Mesothelial cell of epicardium (in vitro differentiated cells): Measurements from ENCODE around the gene OTUD1. TPM values are rescaled to one million over a fixed set of nuclear protein-coding genes. Genes with fewer than 3 reads are reported as not detected.

Experiments
- DNase-seq, 2 experiments: peaks; one replicate each; pipeline ENCODE4 v3.0.0; 2021; ENCODE audit warnings: low spot score in 2 of 2; ENCODE audit not compliant: unreplicated experiment in 2 of 2
- H3K27ac Mint-ChIP-seq: 2 replicates; pipeline ENCODE4 v1.8.0; 2021; ENCODE audit warnings: mixed read lengths
- H3K27me3 Mint-ChIP-seq: 2 replicates; pipeline ENCODE4 v1.8.0; 2021; ENCODE audit warnings: low read depth, mixed read lengths
- H3K36me3 Mint-ChIP-seq: 2 replicates; pipeline ENCODE4 v1.8.0; 2021; ENCODE audit warnings: mixed read lengths
- H3K4me1 Mint-ChIP-seq: 2 replicates; pipeline ENCODE4 v1.8.0; 2021; ENCODE audit warnings: mixed read lengths
- H3K4me3 Mint-ChIP-seq: 2 replicates; pipeline ENCODE4 v1.8.0; 2021; ENCODE audit warnings: mild to moderate bottlenecking, moderate library complexity, mixed read lengths
- H3K9me3 Mint-ChIP-seq: 2 replicates; pipeline ENCODE4 v1.8.0; 2021; ENCODE audit warnings: mixed read lengths
- total RNA-seq: library from RNA; stranded (reverse); gene quantifications from 3 replicates; pipeline ENCODE4 v1.2.1, GENCODE V29; 2021
- TF ChIP-seq, protein P1 (sequence below): fragments of 200-600 bp; sonication (generic); IDR thresholded peaks from one replicate; pipeline ENCODE4 v1.5.0; 2021; ENCODE audit warnings: antibody characterized with exemption; ENCODE audit not compliant: unreplicated experiment

OTUD1 gene
- total RNA-seq, 1 donor from 2014 or later = 11.7 TPM

DNA sequence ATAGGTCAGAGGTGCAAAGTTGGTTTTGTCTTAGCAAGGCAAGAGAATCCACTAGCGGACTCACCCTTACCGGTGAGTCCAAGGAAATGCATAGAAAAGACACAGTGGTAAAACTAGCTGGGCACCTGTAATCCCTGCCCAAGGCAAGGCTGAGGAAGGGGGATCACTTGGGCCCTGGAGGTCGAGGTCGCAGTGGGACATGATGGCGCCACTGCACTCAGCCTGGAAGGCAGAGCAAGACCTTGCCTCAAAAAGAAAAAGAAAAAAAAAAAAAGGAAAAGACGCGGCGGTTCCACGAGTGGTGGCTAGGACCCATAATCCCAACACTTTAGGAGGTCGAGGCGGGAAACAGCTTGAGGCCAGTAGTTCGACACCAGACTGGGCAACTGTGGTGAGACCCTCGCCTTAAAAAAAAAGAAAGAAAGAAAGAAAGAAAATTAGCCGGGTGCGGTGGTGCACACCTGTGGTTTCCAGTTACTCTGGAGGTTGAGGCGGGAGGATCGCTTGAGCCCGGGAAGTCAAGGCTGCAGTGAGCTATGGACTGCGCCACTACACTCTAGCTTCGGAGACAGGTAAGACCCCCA, 820 bp upstream of the OTUD1 start:
- peak overlapping the region; percentile 75 for H3K4me3 Mint-ChIP-seq
- H3K9me3 Mint-ChIP-seq = no peaks in the 10 kb centered on the region
- no peak for DNase-seq
- H3K27ac Mint-ChIP-seq = peak overlapping the region; percentile 91
- TF ChIP-seq, protein P1, sequence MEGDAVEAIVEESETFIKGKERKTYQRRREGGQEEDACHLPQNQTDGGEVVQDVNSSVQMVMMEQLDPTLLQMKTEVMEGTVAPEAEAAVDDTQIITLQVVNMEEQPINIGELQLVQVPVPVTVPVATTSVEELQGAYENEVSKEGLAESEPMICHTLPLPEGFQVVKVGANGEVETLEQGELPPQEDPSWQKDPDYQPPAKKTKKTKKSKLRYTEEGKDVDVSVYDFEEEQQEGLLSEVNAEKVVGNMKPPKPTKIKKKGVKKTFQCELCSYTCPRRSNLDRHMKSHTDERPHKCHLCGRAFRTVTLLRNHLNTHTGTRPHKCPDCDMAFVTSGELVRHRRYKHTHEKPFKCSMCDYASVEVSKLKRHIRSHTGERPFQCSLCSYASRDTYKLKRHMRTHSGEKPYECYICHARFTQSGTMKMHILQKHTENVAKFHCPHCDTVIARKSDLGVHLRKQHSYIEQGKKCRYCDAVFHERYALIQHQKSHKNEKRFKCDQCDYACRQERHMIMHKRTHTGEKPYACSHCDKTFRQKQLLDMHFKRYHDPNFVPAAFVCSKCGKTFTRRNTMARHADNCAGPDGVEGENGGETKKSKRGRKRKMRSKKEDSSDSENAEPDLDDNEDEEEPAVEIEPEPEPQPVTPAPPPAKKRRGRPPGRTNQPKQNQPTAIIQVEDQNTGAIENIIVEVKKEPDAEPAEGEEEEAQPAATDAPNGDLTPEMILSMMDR = no peak
- H3K4me1 Mint-ChIP-seq = peaks cover 28% of the 10 kb centered on the region
- H3K27me3 Mint-ChIP-seq = no peaks in the 10 kb centered on the region
- H3K36me3 Mint-ChIP-seq = no peaks in the 10 kb centered on the region

DNA sequence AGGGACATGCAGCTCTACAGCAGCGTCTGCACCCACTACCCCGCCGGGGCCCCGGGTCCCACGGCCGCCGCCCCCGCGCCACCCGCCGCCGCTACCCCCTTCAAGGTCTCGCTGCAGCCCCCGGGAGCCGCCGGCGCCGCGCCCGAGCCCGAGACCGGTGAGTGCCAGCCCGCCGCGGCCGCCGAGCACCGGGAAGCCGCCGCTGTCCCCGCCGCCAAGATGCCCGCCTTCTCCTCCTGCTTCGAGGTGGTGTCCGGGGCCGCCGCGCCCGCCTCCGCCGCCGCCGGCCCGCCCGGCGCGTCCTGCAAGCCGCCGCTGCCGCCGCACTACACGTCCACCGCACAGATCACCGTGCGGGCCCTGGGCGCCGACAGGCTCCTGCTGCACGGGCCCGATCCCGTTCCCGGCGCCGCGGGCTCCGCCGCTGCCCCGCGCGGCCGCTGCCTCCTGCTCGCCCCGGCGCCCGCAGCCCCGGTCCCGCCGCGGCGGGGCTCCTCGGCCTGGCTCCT, 631 bp downstream of the OTUD1 start:
- TF ChIP-seq, protein P1 = no peak
- peak; percentile 23 to 60 for DNase-seq

DNA sequence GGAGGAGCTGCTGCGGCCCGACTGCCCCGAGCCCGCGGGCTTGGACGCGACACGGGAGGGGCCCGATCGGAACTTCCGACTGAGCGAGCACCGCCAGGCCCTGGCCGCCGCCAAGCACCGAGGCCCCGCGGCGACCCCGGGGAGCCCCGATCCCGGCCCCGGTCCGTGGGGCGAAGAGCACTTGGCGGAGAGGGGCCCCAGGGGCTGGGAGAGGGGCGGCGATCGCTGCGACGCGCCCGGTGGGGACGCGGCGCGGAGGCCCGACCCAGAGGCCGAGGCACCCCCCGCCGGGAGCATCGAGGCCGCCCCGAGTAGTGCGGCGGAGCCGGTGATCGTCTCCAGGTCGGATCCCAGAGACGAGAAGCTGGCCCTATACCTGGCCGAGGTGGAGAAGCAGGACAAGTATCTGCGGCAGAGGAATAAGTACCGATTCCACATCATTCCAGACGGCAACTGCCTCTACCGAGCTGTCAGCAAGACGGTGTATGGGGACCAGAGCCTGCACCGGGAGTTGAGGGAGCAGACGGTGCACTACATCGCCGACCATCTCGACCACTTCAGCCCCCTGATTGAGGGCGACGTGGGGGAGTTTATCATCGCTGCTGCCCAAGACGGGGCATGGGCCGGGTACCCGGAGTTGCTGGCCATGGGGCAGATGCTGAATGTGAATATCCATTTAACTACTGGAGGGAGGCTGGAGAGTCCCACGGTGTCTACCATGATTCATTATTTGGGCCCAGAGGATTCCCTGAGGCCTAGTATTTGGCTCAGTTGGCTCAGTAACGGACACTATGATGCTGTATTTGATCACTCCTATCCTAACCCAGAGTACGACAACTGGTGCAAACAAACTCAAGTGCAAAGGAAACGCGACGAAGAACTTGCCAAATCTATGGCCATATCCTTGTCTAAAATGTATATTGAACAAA, 1.4 kb downstream of the OTUD1 start:
- H3K4me1 Mint-ChIP-seq = peaks cover 30% of the 10 kb centered on the region
- H3K36me3 Mint-ChIP-seq = no peaks in the 10 kb centered on the region
- peak overlapping the region; percentile 84 for H3K4me3 Mint-ChIP-seq
- TF ChIP-seq, protein P1 = no peak
- H3K27me3 Mint-ChIP-seq = no peaks in the 10 kb centered on the region
- DNase-seq = peak; percentile 20 to 54
- peak overlapping the region; percentile 82 for H3K27ac Mint-ChIP-seq
- H3K9me3 Mint-ChIP-seq = no peaks in the 10 kb centered on the region

More for the DNA sequence above, 631 bp downstream of the OTUD1 start:
- Mint-ChIP-seq H3K9me3 (no peaks in the 10 kb centered on the region), H3K36me3 (no peaks in the 10 kb centered on the region), H3K27ac (no peak overlapping the region), H3K4me1 (peaks cover 29% of the 10 kb centered on the region), H3K4me3 (peak overlapping the region; percentile 36), H3K27me3 (no peaks in the 10 kb centered on the region)

DNA sequence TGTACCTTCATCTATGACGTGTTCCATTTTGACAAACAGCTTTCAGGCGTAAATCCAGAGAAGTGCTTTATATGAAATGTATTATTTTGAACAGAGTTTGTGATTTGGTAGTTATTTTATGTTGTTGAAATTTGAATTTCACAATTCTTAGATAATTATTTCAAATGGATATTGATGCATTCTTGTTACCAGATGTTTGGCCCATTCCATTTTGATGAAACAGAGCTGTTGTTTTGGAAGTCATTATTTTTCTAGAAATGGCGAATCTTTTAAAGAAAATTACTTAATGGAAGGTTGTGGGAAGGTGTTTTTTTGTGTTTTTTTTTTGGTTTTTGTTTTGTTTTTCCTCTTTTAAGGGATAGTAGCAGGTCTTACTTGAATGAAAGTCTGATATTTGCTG, 2.4 kb downstream of the OTUD1 start:
- no peaks in the 10 kb centered on the region for H3K27me3 Mint-ChIP-seq
- H3K9me3 Mint-ChIP-seq = no peaks in the 10 kb centered on the region
- H3K4me3 Mint-ChIP-seq = peak overlapping the region; percentile 84
- TF ChIP-seq, protein P1 = no peak
- peaks cover 36% of the 10 kb centered on the region for H3K4me1 Mint-ChIP-seq
- H3K27ac Mint-ChIP-seq = no peak overlapping the region
- no peak for DNase-seq
- H3K36me3 Mint-ChIP-seq = no peaks in the 10 kb centered on the region

DNA sequence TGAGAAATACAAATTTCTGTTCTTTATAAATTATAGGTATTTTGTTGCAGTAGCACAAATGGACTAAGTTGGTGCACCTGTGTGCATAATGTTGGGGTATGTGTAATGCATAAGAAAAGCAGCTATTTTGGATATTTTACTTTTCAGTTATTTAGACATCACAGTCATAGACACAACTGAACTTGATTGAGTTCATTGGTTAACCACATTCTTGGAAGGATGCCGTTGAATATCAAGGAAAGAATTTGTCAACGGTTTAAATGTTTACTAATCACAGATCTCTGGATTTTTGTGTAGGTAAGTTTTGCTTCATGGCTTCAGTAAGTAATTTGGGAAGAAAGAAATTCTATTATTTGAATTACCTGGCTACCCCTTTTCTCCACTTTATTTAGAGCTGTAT, 4.1 kb downstream of the OTUD1 start:
- peaks cover 38% of the 10 kb centered on the region for H3K4me1 Mint-ChIP-seq
- no peak overlapping the region for H3K4me3 Mint-ChIP-seq
- no peak for DNase-seq

More for the DNA sequence above, 4.1 kb downstream of the OTUD1 start:
- Mint-ChIP-seq H3K36me3 (peaks cover 1% of the 10 kb centered on the region), H3K27me3 (no peaks in the 10 kb centered on the region), H3K9me3 (no peaks in the 10 kb centered on the region), H3K27ac (no peak overlapping the region)
- TF ChIP-seq, protein P1 = no peak
